Ishikawa (cell line): Measurements from ENCODE around the gene FAM163B.

ENCODE experiments used
- CEBPB ChIP-seq: IDR thresholded peaks from 2 replicates; pipeline ENCODE4 v1.6.1; 2012
- CREB1 ChIP-seq: IDR thresholded peaks from 2 replicates; pipeline ENCODE4 v1.6.1; 2012; ENCODE audit warnings: low read depth
- RAD21 ChIP-seq: IDR thresholded peaks from 2 replicates; pipeline ENCODE4 v1.6.1; 2012; ENCODE audit warnings: low read depth
- REST ChIP-seq: IDR thresholded peaks from 2 replicates; pipeline ENCODE4 v1.6.1; 2012; ENCODE audit warnings: low read depth, mild to moderate bottlenecking
- TAF1 ChIP-seq: IDR thresholded peaks from 2 replicates; pipeline ENCODE4 v1.6.1; 2012; ENCODE audit warnings: low read depth, mild to moderate bottlenecking
- YY1 ChIP-seq: IDR thresholded peaks from 2 replicates; pipeline ENCODE4 v1.6.1; 2012; ENCODE audit warnings: low read depth

GRCh38 chr9:133537257-133537656 lies 71.9 kb downstream of the FAM163B start:
- TF ChIP-seq TAF1 (no peak), REST (no peak), RAD21 (no peak), CREB1 (no peak), CEBPB (no peak), YY1 (no peak)
